Measurements from ENCODE around the gene HTRA2. TPM values are rescaled to one million over a fixed set of nuclear protein-coding genes. Genes with fewer than 3 reads are reported as not detected.

The HTRA2 gene
- total RNA-seq, 1 experiment from 2014 or later, result 49.2 TPM

Other genes starting within 250 kb of the HTRA2 start
- 0.36 TPM in 1 of 2 replicates, not detected in the other for gene SLC4A5, start 186.5 kb upstream of the HTRA2 start, total RNA-seq (2014; rRNA removed; shearing (Covaris generic))
- gene DCTN1, start 149.6 kb upstream of the HTRA2 start, total RNA-seq (2014; rRNA removed; shearing (Covaris generic)), result 48.7 and 52.5 TPM in 2 replicates
- gene C2orf81, start 108.3 kb upstream of the HTRA2 start, total RNA-seq (2014; rRNA removed; shearing (Covaris generic)), result 3.2 and 3.9 TPM in 2 replicates
- gene WDR54, start 108.2 kb upstream of the HTRA2 start, total RNA-seq (2014; rRNA removed; shearing (Covaris generic)), result 50.8 and 52.3 TPM in 2 replicates
- 115 and 128 TPM in 2 replicates for gene RTKN, start 88.0 kb upstream of the HTRA2 start, total RNA-seq (2014; rRNA removed; shearing (Covaris generic))
- gene INO80B, start 74.8 kb upstream of the HTRA2 start, total RNA-seq (2014; rRNA removed; shearing (Covaris generic)), result 26.0 and 34.6 TPM in 2 replicates
- 71.2 and 76.1 TPM in 2 replicates for gene WBP1, start 71.5 kb upstream of the HTRA2 start, total RNA-seq (2014; rRNA removed; shearing (Covaris generic))
- 84.7 and 91.9 TPM in 2 replicates for gene MOGS, start 64.6 kb upstream of the HTRA2 start, total RNA-seq (2014; rRNA removed; shearing (Covaris generic))
- 39.4 and 55.2 TPM in 2 replicates for gene MRPL53, start 57.3 kb upstream of the HTRA2 start, total RNA-seq (2014; rRNA removed; shearing (Covaris generic))
- gene CCDC142, start 46.9 kb upstream of the HTRA2 start, total RNA-seq (2014; rRNA removed; shearing (Covaris generic)), result 26.7 and 31.9 TPM in 2 replicates
- gene TTC31, start 46.9 kb upstream of the HTRA2 start, total RNA-seq (2014; rRNA removed; shearing (Covaris generic)), result 12.8 and 13.4 TPM in 2 replicates
- gene LBX2, start 30.3 kb upstream of the HTRA2 start, total RNA-seq (2014; rRNA removed; shearing (Covaris generic)), result 4.8 and 5.0 TPM in 2 replicates
- gene PCGF1, start 22.2 kb upstream of the HTRA2 start, total RNA-seq (2014; rRNA removed; shearing (Covaris generic)), result 17.2 and 20.1 TPM in 2 replicates
- gene TLX2, start 15.5 kb upstream of the HTRA2 start, total RNA-seq (2014; rRNA removed; shearing (Covaris generic)), result 0.08 TPM in 1 of 2 replicates, not detected in the other
- gene DQX1, start 3.7 kb upstream of the HTRA2 start, total RNA-seq (2014; rRNA removed; shearing (Covaris generic)), result 0.47 and 1.3 TPM in 2 replicates
- gene AUP1, start 227 bp upstream of the HTRA2 start, total RNA-seq (2014; rRNA removed; shearing (Covaris generic)), result 222 and 224 TPM in 2 replicates
- gene LOXL3, start 24.0 kb downstream of the HTRA2 start, total RNA-seq (2014; rRNA removed; shearing (Covaris generic)), result 0.74 and 2.2 TPM in 2 replicates
- gene DOK1, start 24.8 kb downstream of the HTRA2 start, total RNA-seq (2014; rRNA removed; shearing (Covaris generic)), result 17.9 and 18.3 TPM in 2 replicates
- not detected in 2 replicates for gene M1AP, start 118.4 kb downstream of the HTRA2 start, total RNA-seq (2014; rRNA removed; shearing (Covaris generic))
- 0.76 and 2.5 TPM in 2 replicates for gene SEMA4F, start 124.3 kb downstream of the HTRA2 start, total RNA-seq (2014; rRNA removed; shearing (Covaris generic))

Data from HT-29 (cell line).